ENCODE data around the gene RSPH3.

The RSPH3 gene

DNA sequence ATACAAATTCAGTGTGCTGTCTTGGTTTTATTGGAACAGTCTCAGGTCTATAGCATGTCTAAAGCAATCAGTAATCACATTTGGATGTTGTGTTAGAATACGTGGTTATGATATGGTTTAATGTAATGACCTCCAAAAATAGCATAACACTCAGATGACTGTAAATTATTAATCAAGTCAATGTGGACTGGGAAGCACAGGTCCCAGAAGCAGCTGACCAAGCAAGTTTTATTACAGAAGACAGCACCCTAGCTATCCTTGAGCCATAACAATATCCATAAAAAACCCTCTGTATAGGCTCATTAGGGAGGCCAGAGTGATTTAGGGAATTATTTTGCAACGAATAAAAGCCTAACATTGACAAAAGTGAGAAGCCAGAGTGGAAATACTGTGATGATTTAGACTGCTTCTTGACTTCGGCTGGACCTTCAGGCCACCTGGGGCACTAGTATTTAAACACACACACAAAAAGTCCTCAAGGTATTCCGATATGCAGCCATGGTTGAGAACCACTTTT is 66.9 kb downstream of the RSPH3 start:
- no peak for DNase-seq (ENCODE audit: low spot score)

DNA sequence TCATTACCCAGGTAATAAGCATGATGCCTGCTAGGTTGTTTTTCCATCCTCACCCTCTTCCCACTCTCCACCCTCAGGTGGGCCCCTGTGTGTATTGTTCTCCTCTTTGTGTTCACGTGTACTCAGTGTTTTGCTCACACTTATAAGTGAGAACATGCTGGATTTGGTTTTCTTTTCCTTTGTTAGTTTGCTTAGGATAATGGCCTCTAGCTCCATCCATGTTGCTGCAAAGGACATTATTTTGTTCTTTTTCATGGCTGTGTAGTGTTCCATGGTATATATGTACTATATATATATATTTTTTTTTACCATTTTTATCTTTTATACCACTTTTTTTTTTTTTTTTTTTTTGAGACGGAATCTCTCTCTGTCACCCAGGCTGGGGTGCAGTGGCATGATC is 71.9 kb downstream of the RSPH3 start:
- no peak for DNase-seq (ENCODE audit: low spot score)

DNA sequence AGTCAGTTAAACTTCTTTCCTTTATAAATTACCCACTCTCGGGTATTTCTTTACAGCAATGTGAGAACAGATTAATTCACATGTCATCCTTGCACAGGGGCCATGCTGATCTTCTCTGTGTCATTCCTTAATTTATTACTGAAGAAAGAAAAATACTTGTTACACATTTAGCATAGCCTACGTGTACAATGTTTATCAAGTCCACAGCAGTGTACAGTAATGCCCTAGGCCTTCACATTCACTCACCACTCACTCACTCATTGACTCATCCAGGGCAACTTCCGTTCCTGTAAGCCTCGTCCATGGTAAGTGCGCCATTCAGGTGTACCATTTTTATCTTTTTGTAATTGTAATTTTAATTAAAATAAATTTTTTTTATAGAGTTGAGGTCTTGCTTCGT is 73.6 kb downstream of the RSPH3 start:
- DNase-seq (ENCODE audit: low spot score): no peak

GRCh38 chr6:158924499-158925455 is 75.2 kb downstream of the RSPH3 start:
- no peak for DNase-seq (ENCODE audit: low spot score)

DNA sequence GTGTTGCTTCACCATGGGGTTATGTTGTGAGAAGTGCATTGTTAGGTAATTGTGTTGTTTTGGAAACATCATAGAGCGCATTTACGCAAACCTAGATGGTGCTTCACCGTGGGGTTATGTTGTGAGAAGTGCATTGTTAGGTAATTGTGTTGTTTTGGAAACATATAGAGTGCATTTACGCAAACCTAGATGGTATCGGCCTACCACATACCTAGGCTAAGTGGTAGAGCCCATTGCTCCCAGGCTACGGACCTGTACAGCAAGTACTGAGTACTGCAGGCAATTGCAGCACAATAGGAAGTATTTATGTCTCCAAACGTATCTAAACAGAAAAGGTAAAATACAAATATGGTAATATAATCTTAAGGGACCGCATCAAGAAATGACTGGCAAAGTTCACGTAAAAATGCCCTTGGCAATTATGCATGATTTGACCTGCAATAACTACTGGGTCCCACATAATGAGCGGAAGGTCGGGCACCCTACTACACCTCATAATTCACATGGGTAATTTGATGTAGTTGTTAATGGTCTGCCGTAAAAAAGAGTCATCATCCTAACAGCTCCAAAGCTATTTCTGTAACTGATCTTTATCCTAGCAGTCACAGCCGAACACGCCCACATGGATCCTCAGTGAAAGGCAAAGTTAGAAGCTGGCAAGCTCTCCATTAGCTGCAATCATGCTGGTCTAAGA is 76.0 kb downstream of the RSPH3 start:
- no peak for DNase-seq (ENCODE audit: low spot score)

Measured in ecto neural progenitor cell (in vitro differentiated cells).